GM12892 (cell line): Measurements from ENCODE around the gene BTNL2.

Experiments used
- DNase-seq: peaks from one replicate; pipeline ENCODE4 v3.0.0; 2011; ENCODE audit not compliant: insufficient read length
- FAIRE-seq: peaks from 2 replicates; lab custom pipeline; 2011; peaks lifted over from hg19 to GRCh38; lab: Jason Lieb, UNC
- POLR2A ChIP-seq: IDR thresholded peaks from 2 replicates; pipeline ENCODE4 v1.6.1; 2011; ENCODE audit warnings: low read depth, low read length, control low read depth
- POLR2AphosphoS5 ChIP-seq: IDR thresholded peaks from 2 replicates; pipeline ENCODE4 v1.6.1; 2011; ENCODE audit warnings: low read depth, low read length, control low read depth
- TAF1 ChIP-seq: IDR thresholded peaks from 2 replicates; pipeline ENCODE4 v1.6.1; 2011; ENCODE audit warnings: low read depth, mild to moderate bottlenecking, control low read depth, low read length, borderline replicate concordance

BTNL2 gene

GRCh38 chr6:32355018-32355417 is 52.0 kb downstream of the BTNL2 start:
- FAIRE-seq: no peak
- TF ChIP-seq POLR2AphosphoS5 (no peak), TAF1 (no peak), POLR2A (no peak)
- DNase-seq: no peak

DNA sequence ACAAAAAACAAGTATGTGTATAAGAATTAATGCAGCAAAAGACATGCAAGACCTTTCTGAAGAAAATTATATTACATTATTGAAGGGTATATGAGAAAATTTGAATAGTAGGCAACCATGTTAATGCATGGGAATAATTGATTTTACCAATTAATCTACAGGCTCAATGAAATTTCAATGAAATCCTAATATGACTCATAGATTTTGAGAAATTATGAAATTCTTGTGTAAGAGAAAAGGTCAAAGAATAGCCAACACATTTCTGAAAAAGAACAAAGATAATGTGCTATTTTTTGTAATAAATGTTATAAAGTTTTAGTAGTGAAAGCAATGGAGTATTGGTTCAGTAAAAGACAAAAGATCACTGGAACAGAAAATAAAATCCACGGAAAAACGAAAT is 53.6 kb downstream of the BTNL2 start:
- DNase-seq: no peak
- no peak for FAIRE-seq
- TF ChIP-seq POLR2AphosphoS5: no peak
- no peak for TF ChIP-seq TAF1
- TF ChIP-seq POLR2A: no peak
